ENCODE results near the gene SEPTIN5. TPM values are rescaled to one million over a fixed set of nuclear protein-coding genes. Genes with fewer than 3 reads are reported as not detected.

SEPTIN5 gene
- total and polyA plus RNA-seq, 9 of the 15 experiments (the other 6 are each of a cell fraction or from before 2014, with no cell fraction given) = 0.03 to 195 (median 119) TPM

DNA sequence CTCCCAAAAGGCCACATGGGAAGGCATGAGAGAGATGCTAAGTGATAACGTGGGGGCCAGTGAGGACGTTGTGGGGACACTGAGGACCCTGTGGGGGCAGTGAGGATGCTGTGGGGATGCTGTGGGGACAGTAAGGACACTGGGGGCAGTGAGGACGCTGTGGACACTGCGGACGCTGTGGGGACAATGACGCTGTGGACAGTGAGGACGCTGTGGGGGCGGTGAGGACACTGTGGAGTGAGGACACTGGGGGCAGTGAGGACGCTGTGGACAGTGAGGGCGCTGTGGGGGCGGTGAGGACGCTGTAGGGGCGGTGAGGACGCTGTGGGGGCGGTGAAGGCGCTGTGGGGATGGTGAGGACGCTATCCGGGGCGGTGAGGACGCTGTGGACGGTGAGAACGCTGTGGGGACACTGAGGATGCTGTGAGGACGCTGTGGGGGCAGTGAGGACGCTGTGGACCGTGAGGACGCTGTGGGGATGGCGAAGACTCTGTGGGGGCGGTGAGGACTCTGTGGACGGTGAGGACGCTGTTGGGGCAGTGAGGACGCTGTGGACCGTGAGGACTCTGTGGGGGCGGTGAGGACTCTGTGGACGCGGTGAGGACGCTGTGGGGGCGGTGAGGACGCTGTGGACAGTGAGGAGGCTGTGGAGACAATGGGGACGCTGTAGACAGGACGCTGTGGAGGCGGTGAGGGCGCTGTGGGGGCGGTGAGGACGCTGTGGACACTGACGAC, 10.8 kb downstream of the SEPTIN5 start (continued):
- TF ChIP-seq MYC (IDR thresholded peaks at IDR 0.05; ENCODE audit: low read depth, low read length) (no peak), MYC (CRISPR knock-in tag; IDR thresholded peaks at IDR 0.05; ENCODE audit: borderline replicate concordance, low read depth) (0 out of 2 replicates have a peak, but pooled peaks have one; percentile 27), ZNF280A (IDR thresholded peaks at IDR 0.05; ENCODE audit: low read depth, partially characterized antibody) (no peak), NUFIP1 (IDR thresholded peaks at IDR 0.05; ENCODE audit: partially characterized antibody) (no peak), SMAD4 (CRISPR knock-in tag; conservative IDR thresholded peaks at IDR 0.05) (no peak), ZNF655 (CRISPR knock-in tag; IDR thresholded peaks at IDR 0.05) (no peak), SUPT5H (IDR thresholded peaks at IDR 0.05) (peak; percentile 98), ZNF12 (CRISPR knock-in tag; IDR thresholded peaks at IDR 0.05) (no peak), PHB (CRISPR knock-in tag; IDR thresholded peaks at IDR 0.05) (no peak), SMARCB1 (IDR thresholded peaks at IDR 0.05; ENCODE audit: insufficient read length, low read depth) (no peak), KHSRP (IDR thresholded peaks at IDR 0.05) (no peak), RBFOX2 (IDR thresholded peaks at IDR 0.05; ENCODE audit: low read depth, low read length) (peak; percentile 54), RAD51 (IDR thresholded peaks at IDR 0.05; ENCODE audit: borderline replicate concordance, low read depth) (no peak), E2F5 (CRISPR knock-in tag; IDR thresholded peaks at IDR 0.05) (no peak), ZFP91 (CRISPR knock-in tag; IDR thresholded peaks at IDR 0.05) (no peak), TBP (optimal IDR thresholded peaks at IDR 0.05; ENCODE audit: low read depth, low read length) (no peak), CBFA2T2 (conservative IDR thresholded peaks at IDR 0.05) (no peak), ZNF764 (CRISPR knock-in tag; IDR thresholded peaks at IDR 0.05; ENCODE audit: low read depth) (no peak), HOXB6 (CRISPR knock-in tag; IDR thresholded peaks at IDR 0.05; ENCODE audit: borderline replicate concordance) (peak; percentile 3; the same call in 1 of the 2 replicates), MBD2 (IDR thresholded peaks at IDR 0.05; ENCODE audit: borderline replicate concordance, low read depth) (no peak)
- TF ChIP-seq, protein P1, sequence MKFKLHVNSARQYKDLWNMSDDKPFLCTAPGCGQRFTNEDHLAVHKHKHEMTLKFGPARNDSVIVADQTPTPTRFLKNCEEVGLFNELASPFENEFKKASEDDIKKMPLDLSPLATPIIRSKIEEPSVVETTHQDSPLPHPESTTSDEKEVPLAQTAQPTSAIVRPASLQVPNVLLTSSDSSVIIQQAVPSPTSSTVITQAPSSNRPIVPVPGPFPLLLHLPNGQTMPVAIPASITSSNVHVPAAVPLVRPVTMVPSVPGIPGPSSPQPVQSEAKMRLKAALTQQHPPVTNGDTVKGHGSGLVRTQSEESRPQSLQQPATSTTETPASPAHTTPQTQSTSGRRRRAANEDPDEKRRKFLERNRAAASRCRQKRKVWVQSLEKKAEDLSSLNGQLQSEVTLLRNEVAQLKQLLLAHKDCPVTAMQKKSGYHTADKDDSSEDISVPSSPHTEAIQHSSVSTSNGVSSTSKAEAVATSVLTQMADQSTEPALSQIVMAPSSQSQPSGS (CRISPR knock-in tag; IDR thresholded peaks at IDR 0.05) = no peak
